DOHH2 (cell line): Measurements from ENCODE around the gene BCAR1.

Experiments
- H3F3A ChIP-seq: fragments of 200-600 bp; sonication (generic), shearing (Covaris generic); 2 replicates; pipeline ENCODE4 v1.6.0; 2016; ENCODE audit warnings: antibody characterized with exemption, mild to moderate bottlenecking; ENCODE audit not compliant: control insufficient read depth, insufficient read depth
- H3K27ac ChIP-seq: fragments of 200-600 bp; sonication (generic); 2 replicates; pipeline ENCODE4 v1.5.1; 2014; ENCODE audit warnings: low read depth, mild to moderate bottlenecking, low read length, moderate library complexity
- H3K27me3 ChIP-seq: fragments of 200-600 bp; sonication (generic); 2 replicates; pipeline ENCODE4 v1.6.1; 2014; ENCODE audit warnings: mild to moderate bottlenecking, low read length, mixed read lengths; ENCODE audit not compliant: control insufficient read depth
- H3K36me3 ChIP-seq: fragments of 200-600 bp; sonication (generic); 2 replicates; pipeline ENCODE4 v1.6.1; 2014; ENCODE audit warnings: mild to moderate bottlenecking, low read length, moderate library complexity, mixed read lengths; ENCODE audit not compliant: control insufficient read depth
- H3K4me1 ChIP-seq: fragments of 200-600 bp; sonication (generic); 2 replicates; pipeline ENCODE4 v1.6.1; 2014; ENCODE audit warnings: mild to moderate bottlenecking, low read length, mixed read lengths; ENCODE audit not compliant: control insufficient read depth
- H3K4me2 ChIP-seq: fragments of 200-600 bp; sonication (generic); 2 replicates; pipeline ENCODE4 v1.6.0; 2014; ENCODE audit warnings: mild to moderate bottlenecking, low read length, moderate library complexity
- H3K4me3 ChIP-seq: fragments of 200-600 bp; sonication (generic); 2 replicates; pipeline ENCODE4 v1.5.1; 2014; ENCODE audit warnings: mild to moderate bottlenecking, low read length, mixed read lengths
- H3K79me2 ChIP-seq: fragments of 200-600 bp; sonication (generic); 2 replicates; pipeline ENCODE4 v1.6.1; 2014; ENCODE audit warnings: mild to moderate bottlenecking, low read length, mixed read lengths; ENCODE audit not compliant: control insufficient read depth
- H3K9me2 ChIP-seq: fragments of 200-600 bp; sonication (generic); replicated peaks from 2 replicates; pipeline ENCODE4 v1.6.1; 2014; ENCODE audit warnings: mild to moderate bottlenecking, low read length, mixed read lengths; ENCODE audit not compliant: control insufficient read depth
- H3K9me3 ChIP-seq: fragments of 200-600 bp; sonication (generic); 2 replicates; pipeline ENCODE4 v1.6.1; 2014; ENCODE audit warnings: antibody characterized with exemption, low read length, mixed read lengths; ENCODE audit not compliant: control insufficient read depth, insufficient read depth
- H4K20me1 ChIP-seq: fragments of 200-600 bp; sonication (generic); 2 replicates; pipeline ENCODE4 v1.6.0; 2014; ENCODE audit warnings: low read depth, mild to moderate bottlenecking, antibody characterized with exemption, low read length, moderate library complexity; ENCODE audit not compliant: control insufficient read depth, insufficient read depth
- CTCF ChIP-seq: fragments of 200-600 bp; sonication (generic); IDR thresholded peaks from one replicate; pipeline ENCODE4 v1.5.1; 2014; ENCODE audit warnings: antibody characterized with exemption, mild to moderate bottlenecking, low read depth, low read length; ENCODE audit not compliant: poor library complexity, severe bottlenecking
- EZH2phosphoT487 ChIP-seq: fragments of 200-600 bp; sonication (generic); IDR thresholded peaks from 2 replicates; pipeline ENCODE4 v1.6.1; 2017; ENCODE audit warnings: borderline replicate concordance, mild to moderate bottlenecking, antibody characterized with exemption, low read length, moderate library complexity, mixed read lengths

BCAR1 gene

GRCh38 chr16:75252946-75253911 is 1.8 kb upstream of the BCAR1 start:
- 0 out of 2 replicates have a peak, but pooled peaks cover 6% of the 10 kb centered on the region for H3K4me1 ChIP-seq
- no peaks in the 10 kb centered on the region for H3K9me3 ChIP-seq
- H3K79me2 ChIP-seq, result no peaks in the 10 kb centered on the region
- H3K36me3 ChIP-seq, result no peaks in the 10 kb centered on the region
- no peaks in the 10 kb centered on the region for H3K9me2 ChIP-seq
- H3K4me3 ChIP-seq, result no peak overlapping the region
- H3K4me2 ChIP-seq, result no peak overlapping the region
- peaks cover 13% of the 10 kb centered on the region for H3K27me3 ChIP-seq
- peaks cover 9% of the 10 kb centered on the region; the same call in 1 of the 2 replicates for H4K20me1 ChIP-seq
- TF ChIP-seq EZH2phosphoT487, result no peak
- TF ChIP-seq CTCF, result no peak
- no peaks in the 10 kb centered on the region for H3F3A ChIP-seq
- H3K27ac ChIP-seq, result no peak overlapping the region

- no peaks in the 10 kb centered on the region for H3K9me2 ChIP-seq
- H3K4me1 ChIP-seq, result 0 out of 2 replicates have a peak, but pooled peaks cover 6% of the 10 kb centered on the region
- H3K36me3 ChIP-seq, result no peaks in the 10 kb centered on the region
- peak overlapping the region; percentile 39 for H3K4me2 ChIP-seq
- no peaks in the 10 kb centered on the region for H3K9me3 ChIP-seq
- TF ChIP-seq EZH2phosphoT487, result no peak
- TF ChIP-seq CTCF, result no peak
- peaks cover 9% of the 10 kb centered on the region; the same call in 1 of the 2 replicates for H4K20me1 ChIP-seq
- H3F3A ChIP-seq, result no peaks in the 10 kb centered on the region
- H3K27me3 ChIP-seq, result peaks cover 13% of the 10 kb centered on the region
- H3K4me3 ChIP-seq, result no peak overlapping the region
- H3K79me2 ChIP-seq, result no peaks in the 10 kb centered on the region
- no peak overlapping the region for H3K27ac ChIP-seq
Measured at GRCh38 chr16:75252049-75252864, 833 bp upstream of the BCAR1 start.

- H3K4me3 ChIP-seq, result peak overlapping the region; percentile 71
- peak overlapping the region; percentile 64 for H3K4me2 ChIP-seq
Measured at GRCh38 chr16:75250809-75251279, 580 bp downstream of the BCAR1 start.

More at GRCh38 chr16:75250809-75251279, 580 bp downstream of the BCAR1 start:
- Histone ChIP-seq H3K9me3 (no peaks in the 10 kb centered on the region), H3F3A (no peaks in the 10 kb centered on the region), H3K27me3 (peaks cover 13% of the 10 kb centered on the region), H4K20me1 (peaks cover 9% of the 10 kb centered on the region; the same call in 1 of the 2 replicates), H3K27ac (no peak overlapping the region), H3K36me3 (no peaks in the 10 kb centered on the region), H3K9me2 (no peaks in the 10 kb centered on the region), H3K4me1 (0 out of 2 replicates have a peak, but pooled peaks cover 6% of the 10 kb centered on the region), H3K79me2 (no peaks in the 10 kb centered on the region)
- TF ChIP-seq CTCF, result no peak
- no peak for TF ChIP-seq EZH2phosphoT487
